Measurements from ENCODE around the gene APOBEC4. TPM values are rescaled to one million over a fixed set of nuclear protein-coding genes. Genes with fewer than 3 reads are reported as not detected.

The APOBEC4 gene
- total RNA-seq, 1 experiment from 2014 or later = not detected

GRCh38 chr1:183678819-183679218, 25.7 kb upstream of the APOBEC4 start:
- no peaks in the 10 kb centered on the region for H3K27me3 Mint-ChIP-seq (ENCODE audit: insufficient read depth, unreplicated experiment)
- no peak for TF ChIP-seq CTCF (IDR thresholded peaks at IDR 0.05; ENCODE audit: unreplicated experiment)
- no peaks in the 10 kb centered on the region for H3K36me3 Mint-ChIP-seq (ENCODE audit: insufficient read depth, unreplicated experiment)
- intact Hi-C loops (cut with micrococcal nuclease) = no loop called here
- POLR2A ChIA-PET = no interaction called here
- no peak for DNase-seq (ENCODE audit: unreplicated experiment)
- H3K27ac Mint-ChIP-seq (ENCODE audit: low read depth, unreplicated experiment) = no peak overlapping the region
- CTCF ChIA-PET = interaction anchor here (0.6 to 1.5 kb wide), 3 partner anchors 23 to 195 kb away, joined by 3 to 4 read pairs (median 4); no protein-coding TSS in a partner anchor
- peaks cover 7% of the 10 kb centered on the region for H3K9me3 Mint-ChIP-seq (ENCODE audit: unreplicated experiment)
- BruUV-seq (replicated peaks) = no TSS peak
- no peak overlapping the region for H3K4me3 Mint-ChIP-seq (ENCODE audit: unreplicated experiment)
- peaks cover 14% of the 10 kb centered on the region for H3K4me1 Mint-ChIP-seq (ENCODE audit: insufficient read depth, unreplicated experiment)

- Mint-ChIP-seq H3K27me3 (ENCODE audit: insufficient read depth, unreplicated experiment) (no peaks in the 10 kb centered on the region), H3K27ac (ENCODE audit: low read depth, unreplicated experiment) (no peak overlapping the region), H3K4me1 (ENCODE audit: insufficient read depth, unreplicated experiment) (peaks cover 14% of the 10 kb centered on the region), H3K4me3 (ENCODE audit: unreplicated experiment) (no peak overlapping the region), H3K9me3 (ENCODE audit: unreplicated experiment) (no peaks in the 10 kb centered on the region), H3K36me3 (ENCODE audit: insufficient read depth, unreplicated experiment) (no peaks in the 10 kb centered on the region)
- CTCF ChIA-PET = interaction anchor here (0.6 to 5.4 kb wide), 9 partner anchors 8 to 1942 kb away, joined by 3 to 61 read pairs (median 4); no protein-coding TSS in a partner anchor
- no TSS peak for BruUV-seq (replicated peaks)
- TF ChIP-seq CTCF (IDR thresholded peaks at IDR 0.05; ENCODE audit: unreplicated experiment) = no peak
- POLR2A ChIA-PET = interaction anchor here (0.6 to 1.3 kb wide), 4 partner anchors 21 to 76 kb away, joined by 3 to 6 read pairs (median 5); no protein-coding TSS in a partner anchor
- intact Hi-C loops (cut with micrococcal nuclease) = no loop called here
- peak; percentile 37 for DNase-seq (ENCODE audit: unreplicated experiment)
These were observed 23.6 kb upstream of the APOBEC4 start for GRCh38 chr1:183676586-183677189.

- DNase-seq (ENCODE audit: unreplicated experiment) = no peak
- ChIA-PET CTCF (interaction anchor here (0.7 to 5.4 kb wide), 8 partner anchors 8 to 1941 kb away, joined by 3 to 61 read pairs (median 4); no protein-coding TSS in a partner anchor), POLR2A (interaction anchor here (1.0 to 1.3 kb wide), 3 partner anchors 11 to 42 kb away, joined by 4 to 6 read pairs (median 4); no protein-coding TSS in a partner anchor)
- BruUV-seq (replicated peaks) = no TSS peak
- no peaks in the 10 kb centered on the region for H3K9me3 Mint-ChIP-seq (ENCODE audit: unreplicated experiment)
- no peaks in the 10 kb centered on the region for H3K36me3 Mint-ChIP-seq (ENCODE audit: insufficient read depth, unreplicated experiment)
- intact Hi-C loops (cut with micrococcal nuclease) = no loop called here
- peaks cover 14% of the 10 kb centered on the region for H3K4me1 Mint-ChIP-seq (ENCODE audit: insufficient read depth, unreplicated experiment)
- TF ChIP-seq CTCF (IDR thresholded peaks at IDR 0.05; ENCODE audit: unreplicated experiment) = no peak
- H3K4me3 Mint-ChIP-seq (ENCODE audit: unreplicated experiment) = no peak overlapping the region
- H3K27ac Mint-ChIP-seq (ENCODE audit: low read depth, unreplicated experiment) = no peak overlapping the region
- no peaks in the 10 kb centered on the region for H3K27me3 Mint-ChIP-seq (ENCODE audit: insufficient read depth, unreplicated experiment)
These were observed 22.9 kb upstream of the APOBEC4 start for GRCh38 chr1:183675883-183676585.

GRCh38 chr1:183675381-183675780, 22.3 kb upstream of the APOBEC4 start:
- POLR2A ChIA-PET = interaction anchor here (1.3 kb wide), 2 partner anchors 10 kb away, joined by 4 to 5 read pairs; no protein-coding TSS in a partner anchor
- Mint-ChIP-seq H3K36me3 (ENCODE audit: insufficient read depth, unreplicated experiment) (no peaks in the 10 kb centered on the region), H3K4me1 (ENCODE audit: insufficient read depth, unreplicated experiment) (peaks cover 14% of the 10 kb centered on the region), H3K9me3 (ENCODE audit: unreplicated experiment) (no peaks in the 10 kb centered on the region), H3K27me3 (ENCODE audit: insufficient read depth, unreplicated experiment) (no peaks in the 10 kb centered on the region), H3K27ac (ENCODE audit: low read depth, unreplicated experiment) (no peak overlapping the region), H3K4me3 (ENCODE audit: unreplicated experiment) (no peak overlapping the region)
- CTCF ChIA-PET = interaction anchor here (0.8 to 5.4 kb wide), 4 partner anchors 9 to 240 kb away, joined by 3 to 61 read pairs (median 26); no protein-coding TSS in a partner anchor
- intact Hi-C loops (cut with micrococcal nuclease) = no loop called here
- BruUV-seq (replicated peaks) = no TSS peak
- DNase-seq (ENCODE audit: unreplicated experiment) = no peak
- TF ChIP-seq CTCF (IDR thresholded peaks at IDR 0.05; ENCODE audit: unreplicated experiment) = no peak
